GM19099 (cell line): ENCODE data around the gene TADA1.

ENCODE experiments used
- POLR2A ChIP-seq: IDR thresholded peaks from 3 replicates; pipeline ENCODE4 v1.6.1; 2011; ENCODE audit warnings: low read depth; ENCODE audit not compliant: insufficient read length; ENCODE audit errors: extremely low read depth

TADA1 gene

GRCh38 chr1:166869318-166870099 lies 6.6 kb downstream of the TADA1 start:
- TF ChIP-seq POLR2A, result no peak

- TF ChIP-seq POLR2A, result no peak
Observed at GRCh38 chr1:166868639-166869038, 7.4 kb downstream of the TADA1 start.

GRCh38 chr1:166865926-166866325 lies 10.1 kb downstream of the TADA1 start:
- no peak for TF ChIP-seq POLR2A

GRCh38 chr1:166859597-166859996 lies 16.5 kb downstream of the TADA1 start:
- no peak for TF ChIP-seq POLR2A

- no peak for TF ChIP-seq POLR2A
Observed at GRCh38 chr1:166858726-166859419, 17.2 kb downstream of the TADA1 start.

GRCh38 chr1:166857995-166858394 lies 18.1 kb downstream of the TADA1 start:
- TF ChIP-seq POLR2A, result no peak

- no peak for TF ChIP-seq POLR2A
Observed at GRCh38 chr1:166855558-166855957, 20.5 kb downstream of the TADA1 start.

- TF ChIP-seq POLR2A, result no peak
Observed at GRCh38 chr1:166852918-166853317, 23.1 kb downstream of the TADA1 start.

GRCh38 chr1:166849135-166849534 lies 26.9 kb downstream of the TADA1 start:
- TF ChIP-seq POLR2A, result no peak

- TF ChIP-seq POLR2A, result no peak
Observed at GRCh38 chr1:166848193-166848592, 27.9 kb downstream of the TADA1 start.

- no peak for TF ChIP-seq POLR2A
Observed at GRCh38 chr1:166844791-166845190, 31.3 kb downstream of the TADA1 start.

GRCh38 chr1:166843769-166844596 lies 32.1 kb downstream of the TADA1 start:
- TF ChIP-seq POLR2A, result no peak

GRCh38 chr1:166843322-166843721 lies 32.7 kb downstream of the TADA1 start:
- TF ChIP-seq POLR2A, result no peak

- no peak for TF ChIP-seq POLR2A
Observed at GRCh38 chr1:166840309-166841274, 35.5 kb downstream of the TADA1 start.
